GM23248 (cell line): Measurements from ENCODE around the gene RAPGEF2.

Source experiments
- EZH2 ChIP-seq: fragments of 200-600 bp; sonication (generic); IDR thresholded peaks from 2 replicates; pipeline ENCODE4 v1.6.1; 2018; ENCODE audit warnings: antibody characterized with exemption, mild to moderate bottlenecking; ENCODE audit not compliant: insufficient read depth, poor library complexity, severe bottlenecking
- EZH2phosphoT487 ChIP-seq: fragments of 200-600 bp; sonication (generic); IDR thresholded peaks from 2 replicates; pipeline ENCODE4 v1.6.1; 2018; ENCODE audit warnings: antibody characterized with exemption, moderate library complexity, mild to moderate bottlenecking, low read depth; ENCODE audit not compliant: insufficient read depth

- TF ChIP-seq EZH2 (no peak), EZH2phosphoT487 (no peak)
Measured at GRCh38 chr4:159390648-159391047, 287.8 kb downstream of the RAPGEF2 start.
